WTC11 (cell line): ENCODE results near the gene CDHR5. TPM values are rescaled to one million over a fixed set of nuclear protein-coding genes. Genes with fewer than 3 reads are reported as not detected.
A peak's percentile ranks its signal among the peaks of the same experiment; 100 is the strongest.

Source experiments
- ATAC-seq: fragments of 200-7000 bp; cut with Tn5 transposase; 2 replicates; pipeline ENCODE4 v1.10.0; 2021; ENCODE audit warnings: mild to moderate bottlenecking, moderate library complexity
- CTCF ChIA-PET: fragments of 300-600 bp; sonication (Branson Sonifier 250); formaldehyde crosslinking; loops from one replicate; lab custom pipeline; 2021; ENCODE audit warnings: antibody characterized with exemption; lab: Charles Lee
- POLR2A ChIA-PET: fragments of 350-600 bp; sonication (Branson Sonifier 250); formaldehyde crosslinking; loops from one replicate; lab custom pipeline; 2021; ENCODE audit warnings: antibody characterized with exemption; lab: Charles Lee
- DNase-seq: peaks from one replicate; pipeline ENCODE4 v3.0.0; 2021; ENCODE audit warnings: low spot score
- H3K27ac Mint-ChIP-seq: 2 replicates; pipeline ENCODE4 v1.8.0; 2021; ENCODE audit warnings: mixed read lengths
- H3K27me3 Mint-ChIP-seq: 2 replicates; pipeline ENCODE4 v1.8.0; 2021; ENCODE audit warnings: low read depth, mild to moderate bottlenecking, moderate library complexity, mixed read lengths
- H3K36me3 Mint-ChIP-seq: 2 replicates; pipeline ENCODE4 v1.8.0; 2021; ENCODE audit warnings: mixed read lengths
- H3K4me1 Mint-ChIP-seq: 2 replicates; pipeline ENCODE4 v1.8.0; 2022; ENCODE audit warnings: mixed read lengths
- H3K4me3 Mint-ChIP-seq: 2 replicates; pipeline ENCODE4 v1.8.0; 2021; ENCODE audit warnings: mild to moderate bottlenecking, moderate library complexity, mixed read lengths
- H3K9me3 Mint-ChIP-seq: 2 replicates; pipeline ENCODE4 v1.8.0; 2021; ENCODE audit warnings: mixed read lengths
- AR ChIP-seq: fragments of 250-450 bp; sonication (Bioruptor Pico); IDR thresholded peaks from 2 replicates; pipeline ENCODE4 v1.9.0; 2021; ENCODE audit warnings: mild to moderate bottlenecking
- CREB1 ChIP-seq: sonication (generic); formaldehyde crosslinking; IDR thresholded peaks from 2 replicates; pipeline ENCODE4 v1.8.0; 2023; ENCODE audit warnings: mild to moderate bottlenecking, missing genetic modification reagents
- E2F5 ChIP-seq: sonication (generic); formaldehyde crosslinking; IDR thresholded peaks from 2 replicates; pipeline ENCODE4 v1.8.1; 2022; ENCODE audit warnings: mild to moderate bottlenecking, moderate library complexity, missing genetic modification reagents
- MXD4 ChIP-seq: fragments of 250-450 bp; sonication (Bioruptor Pico); IDR thresholded peaks from 2 replicates; pipeline ENCODE4 v1.8.0; 2021; ENCODE audit warnings: mild to moderate bottlenecking, moderate library complexity, borderline replicate concordance
- MYBL2 ChIP-seq: sonication (generic); formaldehyde crosslinking; IDR thresholded peaks from 2 replicates; pipeline ENCODE4 v1.8.1; 2023; ENCODE audit warnings: mild to moderate bottlenecking, moderate library complexity, missing genetic modification reagents
- NFE2L1 ChIP-seq: sonication (generic); formaldehyde crosslinking; IDR thresholded peaks from 2 replicates; pipeline ENCODE4 v1.8.1; 2023; ENCODE audit warnings: missing genetic modification reagents
- PRDM15 ChIP-seq: sonication (generic); formaldehyde crosslinking; IDR thresholded peaks from 2 replicates; pipeline ENCODE4 v1.8.0; 2022; ENCODE audit warnings: missing genetic modification reagents
- RELA ChIP-seq: sonication (generic); formaldehyde crosslinking; IDR thresholded peaks from 2 replicates; pipeline ENCODE4 v1.8.1; 2022; ENCODE audit warnings: missing genetic modification reagents, mild to moderate bottlenecking, borderline replicate concordance
- ZBTB21 ChIP-seq: sonication (generic); formaldehyde crosslinking; IDR thresholded peaks from 2 replicates; pipeline ENCODE4 v1.8.1; 2023; ENCODE audit warnings: mild to moderate bottlenecking, missing genetic modification reagents, borderline replicate concordance
- ZBTB43 ChIP-seq: sonication (generic); formaldehyde crosslinking; IDR thresholded peaks from 2 replicates; pipeline ENCODE4 v1.8.1; 2023; ENCODE audit warnings: mild to moderate bottlenecking, missing genetic modification reagents
- ZNF263 ChIP-seq: sonication (generic); formaldehyde crosslinking; IDR thresholded peaks from 2 replicates; pipeline ENCODE4 v1.8.1; 2022; ENCODE audit warnings: low read depth, mild to moderate bottlenecking, moderate library complexity, missing genetic modification reagents
- ZNF317 ChIP-seq: sonication (generic); formaldehyde crosslinking; IDR thresholded peaks from 2 replicates; pipeline ENCODE4 v1.8.1; 2023; ENCODE audit warnings: low read depth, mild to moderate bottlenecking, moderate library complexity, missing genetic modification reagents, borderline replicate concordance
- ZNF423 ChIP-seq: fragments of 250-450 bp; sonication (Bioruptor Pico); IDR thresholded peaks from 2 replicates; pipeline ENCODE4 v2.1.2; 2022; ENCODE audit warnings: mild to moderate bottlenecking, moderate library complexity
- ZNF532 ChIP-seq: fragments of 250-450 bp; sonication (Bioruptor Pico); IDR thresholded peaks from 2 replicates; pipeline ENCODE4 v1.9.0; 2021; ENCODE audit warnings: mild to moderate bottlenecking, borderline replicate concordance
- total RNA-seq: library from RNA; stranded (reverse); gene quantifications from 3 replicates; pipeline ENCODE4 v1.2.3, GENCODE V29; 2021

Gene CDHR5
- total RNA-seq, 1 experiment from 2014 or later = 0.26 TPM

GRCh38 chr11:638631-639331 is 14.0 kb upstream of the CDHR5 start:
- peaks cover 21% of the 10 kb centered on the region for H3K4me1 Mint-ChIP-seq
- H3K27ac Mint-ChIP-seq = no peak overlapping the region
- H3K9me3 Mint-ChIP-seq = no peaks in the 10 kb centered on the region
- DNase-seq (no peak), ATAC-seq (peak; percentile 5)
- TF ChIP-seq E2F5 (CRISPR knock-in tag) (0 out of 2 replicates have a peak, but pooled peaks have one; percentile 31), ZBTB43 (no peak)
- peaks cover 53% of the 10 kb centered on the region for H3K27me3 Mint-ChIP-seq
- no peaks in the 10 kb centered on the region for H3K36me3 Mint-ChIP-seq
- ChIA-PET POLR2A (interaction anchor here (0.5 to 1.5 kb wide), 3 partner anchors 23 to 206 kb away, joined by 3 to 4 read pairs (median 4); partner anchors contain the start of genes IRF7 and PHRF1), CTCF (interaction anchor here (0.8 to 2.3 kb wide), 14 partner anchors 10 to 145 kb away, joined by 3 to 13 read pairs (median 4); partner anchors contain the start of genes GATD1 and HRAS)
- H3K4me3 Mint-ChIP-seq = peak overlapping the region; percentile 61

- Mint-ChIP-seq H3K4me3 (peak overlapping the region; percentile 67), H3K4me1 (peaks cover 21% of the 10 kb centered on the region), H3K27ac (no peak overlapping the region), H3K36me3 (no peaks in the 10 kb centered on the region), H3K9me3 (no peaks in the 10 kb centered on the region), H3K27me3 (peaks cover 53% of the 10 kb centered on the region)
- DNase-seq (no peak), ATAC-seq (peak; percentile 4; the same call in 1 of the 2 replicates)
- TF ChIP-seq PRDM15 (CRISPR knock-in tag) (peak; percentile 80), CREB1 (no peak), ZNF317 (CRISPR knock-in tag) (no peak), MYBL2 (0 out of 2 replicates have a peak, but pooled peaks have one; percentile 6), NFE2L1 (CRISPR knock-in tag) (0 out of 2 replicates have a peak, but pooled peaks have one; percentile 14), ZNF423 (0 out of 2 replicates have a peak, but pooled peaks have one; percentile 16), ZBTB21 (CRISPR knock-in tag) (0 out of 2 replicates have a peak, but pooled peaks have one; percentile 17), ZNF532 (CRISPR knock-in tag) (no peak), MXD4 (CRISPR knock-in tag) (no peak), ZNF263 (no peak), AR (no peak), RELA (0 out of 2 replicates have a peak, but pooled peaks have one; percentile 11)
- ChIA-PET POLR2A (interaction anchor here (0.5 to 1.5 kb wide), 3 partner anchors 22 to 207 kb away, joined by 3 to 4 read pairs (median 4); partner anchors contain the start of genes IRF7 and PHRF1), CTCF (interaction anchor here (0.8 to 2.3 kb wide), 12 partner anchors 24 to 146 kb away, joined by 3 to 13 read pairs (median 4); partner anchors contain the start of genes GATD1 and HRAS)
Measured at GRCh38 chr11:637593-638521, 13.1 kb upstream of the CDHR5 start.
